HG03469 (cell line): ENCODE data around the gene CDC42BPA.

Experiments used
- ATAC-seq: cut with Tn5 transposase; IDR thresholded peaks from one replicate; pipeline ENCODE4 v1.9.1; 2021; ENCODE audit warnings: mild to moderate bottlenecking, moderate library complexity, moderate number of reproducible peaks; ENCODE audit not compliant: unreplicated experiment

The CDC42BPA gene

DNA sequence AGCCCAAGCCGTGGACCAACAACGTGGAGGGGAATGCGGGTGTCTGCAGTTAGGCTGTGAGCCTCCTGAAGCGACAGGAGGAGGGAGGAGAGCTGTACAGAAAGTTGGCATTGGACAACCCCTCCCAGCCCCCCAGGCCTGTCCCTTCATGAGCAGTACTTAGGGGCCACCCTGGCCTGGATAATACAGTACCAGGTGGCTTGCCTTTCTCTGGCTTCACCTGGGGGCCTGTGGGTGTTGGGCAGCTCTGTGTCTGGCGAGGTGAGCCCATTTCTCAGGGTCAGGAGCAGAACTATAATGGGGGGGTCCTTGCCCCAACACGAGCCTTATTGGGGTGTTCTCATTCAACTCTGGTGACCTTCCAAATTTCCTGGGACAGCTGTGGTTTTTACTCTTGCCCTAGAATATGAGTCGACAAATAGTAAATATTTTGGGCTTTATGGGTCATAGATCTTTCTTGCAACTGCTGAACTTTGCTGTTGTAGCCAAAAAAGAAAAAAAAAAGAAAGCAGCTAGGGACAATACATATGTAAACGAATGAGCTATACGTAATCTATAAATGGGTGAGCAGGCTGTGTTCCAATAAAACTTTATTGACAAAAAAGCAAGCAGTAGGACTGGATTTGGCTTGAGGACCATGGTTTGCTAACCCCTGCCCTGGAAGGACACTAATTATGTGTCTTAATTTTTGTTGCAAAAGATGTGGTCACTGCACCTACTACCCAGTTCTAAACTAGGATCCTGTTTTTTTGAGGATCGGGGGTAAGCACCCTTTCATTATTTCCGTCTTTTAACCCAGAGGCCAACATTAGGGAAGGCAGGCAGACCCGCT lies 366.8 kb downstream of the CDC42BPA start:
- ATAC-seq: no peak

DNA sequence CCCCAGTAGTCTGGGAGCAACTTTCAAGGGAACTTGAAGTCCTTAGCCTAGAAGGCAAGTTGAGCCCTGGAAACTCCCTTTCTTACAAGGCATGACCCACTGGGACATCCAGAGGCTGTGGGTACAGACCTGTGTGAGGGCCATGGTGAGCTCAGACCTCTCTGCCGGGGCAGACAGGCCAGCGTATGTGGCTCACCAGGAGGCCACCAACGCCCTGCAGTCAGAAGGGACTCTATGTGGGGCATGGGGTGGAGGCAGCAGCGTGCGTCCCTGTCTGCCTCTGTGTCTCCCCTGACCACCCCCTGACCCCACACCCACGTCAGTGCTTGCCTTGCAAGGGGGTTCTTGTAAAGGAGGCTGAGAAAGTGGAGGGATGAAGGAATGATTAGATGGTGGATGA lies 367.4 kb downstream of the CDC42BPA start:
- no peak for ATAC-seq

DNA sequence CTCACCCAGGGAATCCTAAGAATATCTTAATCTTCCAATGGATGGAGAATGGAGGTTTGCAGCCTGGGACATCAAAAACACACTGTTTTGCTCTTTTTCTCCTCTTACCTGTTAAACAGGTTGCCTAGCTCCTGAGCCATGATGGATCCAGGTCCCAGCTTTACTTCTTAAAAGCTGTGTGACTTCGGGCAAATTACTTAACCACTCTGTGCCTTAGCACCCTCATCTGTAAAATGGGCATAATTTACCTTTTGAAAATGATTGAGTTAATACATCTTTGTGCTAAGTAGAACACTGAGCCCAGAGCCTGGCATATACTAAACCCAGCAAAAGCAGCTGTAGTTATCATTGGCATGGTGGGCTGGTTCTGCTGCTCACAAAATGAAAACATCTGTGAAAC lies 368.0 kb downstream of the CDC42BPA start:
- ATAC-seq: no peak

DNA sequence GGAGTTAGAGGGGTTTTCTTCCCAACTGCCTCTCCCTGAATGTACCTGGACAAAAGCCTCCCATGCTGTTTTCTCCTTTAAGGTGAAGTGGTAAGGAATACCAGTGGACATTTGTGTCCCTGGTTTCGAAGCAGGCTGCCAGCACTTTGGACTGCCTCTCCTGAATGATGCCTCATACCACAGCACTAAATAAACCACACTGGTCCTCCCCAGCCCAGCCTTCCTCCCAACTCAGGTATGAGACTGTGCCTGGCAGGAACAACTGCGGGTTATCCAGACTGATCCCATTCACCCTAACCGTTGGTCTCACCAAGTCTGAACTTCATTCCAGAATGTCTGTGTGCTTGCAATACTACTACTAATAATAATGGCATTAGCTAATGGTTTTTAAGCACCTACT lies 368.9 kb downstream of the CDC42BPA start:
- no peak for ATAC-seq

DNA sequence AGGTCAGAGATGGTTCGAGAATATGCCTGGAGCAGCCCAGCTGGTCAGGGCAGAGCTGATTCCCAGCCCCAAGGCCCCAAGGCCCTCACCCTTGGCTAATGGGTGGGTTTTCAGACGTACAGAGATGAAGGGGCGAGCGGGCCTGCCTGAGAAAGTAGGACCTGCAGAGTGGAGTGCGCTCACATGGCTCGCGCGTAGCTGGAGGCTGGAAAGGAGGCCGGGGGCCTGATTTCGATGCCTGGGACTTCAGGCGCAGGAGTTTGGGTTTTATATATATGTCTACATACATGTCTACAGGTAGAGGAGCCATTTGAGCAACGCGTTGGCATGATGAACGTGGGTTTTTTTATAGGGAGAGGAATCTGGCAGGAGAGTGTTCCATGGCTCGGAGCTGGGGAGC lies 369.3 kb downstream of the CDC42BPA start:
- no peak for ATAC-seq

DNA sequence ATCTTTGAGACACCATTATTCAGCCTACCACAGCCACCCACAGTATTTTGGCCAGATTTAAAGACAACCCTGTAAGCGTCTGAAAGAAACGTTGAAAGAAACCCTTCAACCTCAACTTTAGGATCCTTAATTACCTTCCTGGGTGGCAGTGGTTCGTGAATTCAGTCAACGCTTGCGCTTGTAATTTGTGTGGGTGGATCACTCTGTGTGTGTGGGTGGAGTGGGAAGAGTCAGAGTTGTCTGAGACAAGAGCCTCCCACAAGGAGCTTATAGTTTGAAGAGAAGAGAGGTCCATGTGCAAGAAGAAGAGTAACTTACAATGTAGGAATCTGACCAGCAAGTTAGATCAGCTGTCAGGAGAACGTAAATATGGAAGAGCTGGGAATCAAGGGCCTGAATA lies 369.8 kb downstream of the CDC42BPA start:
- ATAC-seq: no peak

DNA sequence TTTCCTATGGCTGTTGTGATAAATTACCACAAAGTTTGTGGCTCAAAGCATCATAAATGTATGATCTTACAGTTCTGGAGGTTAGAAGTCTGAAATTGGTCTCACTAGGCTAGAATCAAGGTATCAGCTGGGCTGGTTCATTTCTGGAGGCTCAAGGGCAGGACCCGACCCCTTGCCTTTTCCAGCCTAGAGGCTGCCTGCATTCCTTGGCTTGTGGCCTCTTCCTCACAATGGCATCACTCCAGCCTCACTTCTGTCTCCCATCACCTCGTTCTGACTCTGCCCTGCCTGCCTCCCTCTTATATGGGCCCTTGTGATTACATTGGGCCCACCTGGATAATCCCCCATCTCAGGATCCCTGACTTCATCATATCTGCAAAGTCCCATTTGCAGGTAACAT lies 370.2 kb downstream of the CDC42BPA start:
- ATAC-seq: no peak

DNA sequence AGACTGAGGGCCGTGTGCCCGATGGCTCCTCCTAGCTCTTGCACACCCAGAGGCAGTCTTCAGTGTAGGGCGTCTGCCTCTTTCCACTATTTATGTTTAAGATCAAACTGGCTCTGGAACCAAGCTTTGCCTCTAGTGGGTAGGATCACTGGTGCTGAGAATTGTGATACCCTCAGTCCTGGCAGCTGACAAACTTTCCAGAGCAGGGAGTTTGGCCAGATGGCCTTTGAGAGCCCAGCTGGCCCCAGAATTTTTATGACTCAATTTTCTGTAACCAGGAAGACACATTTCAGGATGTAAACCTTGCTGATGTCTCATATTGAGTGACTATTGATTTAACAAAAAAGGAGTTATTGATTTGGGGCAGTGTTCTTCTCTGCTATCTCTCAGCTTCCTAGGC lies 371.5 kb downstream of the CDC42BPA start:
- ATAC-seq: no peak

DNA sequence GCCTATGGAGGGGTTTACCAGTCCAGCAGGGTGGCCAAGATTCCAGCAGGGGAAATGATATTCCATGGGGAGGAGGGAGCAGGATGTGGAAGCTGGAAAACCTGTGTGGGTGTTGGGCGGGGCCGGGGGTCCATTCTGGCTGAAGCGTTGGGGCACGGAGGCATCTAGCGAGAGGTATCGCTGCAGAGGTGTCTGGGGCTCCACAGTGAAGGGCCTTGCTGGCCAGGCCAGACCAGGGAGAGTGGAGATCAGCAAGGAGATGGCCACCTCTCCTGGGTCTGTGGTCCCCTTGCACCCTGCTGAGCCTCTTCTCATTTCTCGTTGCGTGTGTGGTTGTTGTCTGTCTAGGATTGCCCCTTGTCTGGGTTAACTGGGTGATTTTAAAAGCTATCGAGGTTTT lies 372.0 kb downstream of the CDC42BPA start:
- no peak for ATAC-seq

DNA sequence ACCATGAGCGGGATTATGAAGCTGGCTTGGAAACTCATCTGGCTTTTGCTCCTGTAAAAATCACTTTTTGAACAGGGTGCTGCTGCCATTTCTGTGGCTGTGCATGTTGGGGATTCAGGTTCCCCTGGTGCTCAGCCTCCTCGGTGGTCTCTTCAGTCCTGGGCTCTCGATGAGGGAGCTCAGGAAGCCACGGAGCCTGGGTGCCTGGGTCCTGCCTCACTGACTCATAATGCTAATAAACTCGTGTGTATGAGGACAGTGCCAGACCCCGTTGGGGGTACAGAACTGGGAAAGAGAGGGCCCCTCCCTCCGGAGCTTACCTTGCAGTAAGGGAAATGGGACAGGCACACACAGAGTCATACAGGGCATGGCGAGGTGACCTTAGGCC lies 372.4 kb downstream of the CDC42BPA start:
- ATAC-seq: no peak

DNA sequence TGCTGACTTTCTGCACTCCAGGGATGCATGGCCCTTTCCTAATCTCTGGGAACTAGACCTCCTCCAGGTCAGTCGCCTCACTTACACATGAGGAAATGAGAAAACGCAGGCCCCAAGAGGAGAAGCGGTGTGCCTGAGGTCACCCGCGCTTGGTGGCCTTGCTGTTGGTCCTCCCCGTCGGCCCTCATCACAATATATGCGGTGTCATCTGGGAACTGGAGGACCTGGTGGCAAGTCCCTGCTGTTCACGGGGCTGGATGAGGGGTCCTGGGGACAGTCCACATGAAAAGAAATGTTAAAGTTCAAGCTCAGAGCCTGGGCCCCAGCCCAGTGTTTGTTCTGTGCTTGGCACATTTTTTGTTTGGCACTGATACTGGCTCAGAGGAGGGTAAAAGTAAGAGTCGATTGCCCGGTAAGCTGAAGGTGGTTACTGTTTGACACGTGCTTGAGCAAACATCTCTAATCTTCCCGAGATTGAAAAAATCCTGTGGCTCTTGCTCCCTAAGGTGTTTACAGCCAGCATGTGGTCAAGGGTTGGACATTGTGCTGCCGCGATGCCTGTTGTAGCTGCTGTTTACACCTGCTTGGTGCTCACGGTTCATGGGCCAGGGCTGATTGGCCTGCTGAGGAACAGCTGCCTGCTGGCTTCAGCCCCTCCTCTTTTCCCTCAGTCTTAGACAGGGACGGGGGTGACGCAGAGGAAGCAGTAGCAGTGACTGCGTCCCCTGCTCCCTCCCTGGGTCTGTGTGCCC lies 373.0 kb downstream of the CDC42BPA start:
- no peak for ATAC-seq

DNA sequence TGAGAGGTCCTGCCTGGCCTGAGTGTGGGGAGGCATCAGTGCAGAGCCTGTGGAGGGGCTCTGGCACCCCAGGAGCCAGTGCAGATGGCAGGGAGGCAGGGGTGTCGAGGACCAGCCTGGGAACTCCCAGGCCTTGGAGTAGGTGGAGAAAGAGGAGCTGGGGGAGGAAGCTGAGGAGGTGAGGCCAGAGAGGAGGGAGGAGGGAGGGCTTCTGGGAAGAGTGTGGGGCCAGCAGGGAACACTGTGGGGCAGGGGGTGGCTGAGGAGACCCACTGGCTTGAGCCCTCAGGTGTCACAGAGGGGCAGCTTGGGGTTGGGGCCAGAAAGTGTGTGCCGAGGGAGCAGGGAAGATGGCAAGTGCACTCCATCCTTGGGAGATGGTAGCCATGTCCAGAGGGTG lies 374.4 kb downstream of the CDC42BPA start:
- ATAC-seq: no peak

DNA sequence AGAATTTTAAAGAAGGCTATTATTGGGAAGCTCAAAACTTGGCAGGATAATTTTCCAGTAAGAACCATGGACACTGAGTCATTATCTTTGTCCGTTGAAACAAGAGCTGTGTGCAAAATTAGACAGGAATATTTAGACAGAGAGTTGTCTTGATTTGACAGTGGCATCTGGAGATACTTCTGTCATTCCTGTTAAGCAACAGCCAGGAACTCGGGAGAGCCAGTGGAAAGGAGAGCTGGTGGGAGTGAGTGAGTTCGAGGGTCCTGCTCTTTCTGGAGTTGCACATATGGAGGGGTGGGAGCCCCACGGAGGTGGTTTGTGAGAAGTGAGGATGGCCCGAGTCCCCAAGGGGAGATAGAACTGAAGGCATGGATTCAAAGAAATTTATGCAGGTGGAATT lies 375.1 kb downstream of the CDC42BPA start:
- no peak for ATAC-seq

DNA sequence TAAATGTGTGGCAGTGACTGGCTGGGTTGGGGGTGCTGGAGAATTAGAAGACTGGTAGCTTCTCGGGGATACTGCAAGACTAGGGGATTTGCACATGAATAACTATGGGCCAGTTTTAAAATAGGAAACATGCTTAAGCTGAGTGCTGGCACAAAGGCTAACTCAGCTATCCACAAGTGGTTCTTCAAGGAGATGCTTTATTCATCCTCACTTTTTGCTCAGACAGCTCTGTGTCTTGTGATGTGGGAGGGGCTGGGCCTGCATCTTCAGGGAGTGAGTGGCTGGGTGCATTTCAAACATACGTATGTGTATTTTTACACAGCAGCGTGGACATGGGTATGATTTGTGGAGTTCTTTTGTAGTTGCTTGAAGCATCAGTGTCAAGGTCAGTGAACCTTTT lies 375.9 kb downstream of the CDC42BPA start:
- ATAC-seq: no peak

DNA sequence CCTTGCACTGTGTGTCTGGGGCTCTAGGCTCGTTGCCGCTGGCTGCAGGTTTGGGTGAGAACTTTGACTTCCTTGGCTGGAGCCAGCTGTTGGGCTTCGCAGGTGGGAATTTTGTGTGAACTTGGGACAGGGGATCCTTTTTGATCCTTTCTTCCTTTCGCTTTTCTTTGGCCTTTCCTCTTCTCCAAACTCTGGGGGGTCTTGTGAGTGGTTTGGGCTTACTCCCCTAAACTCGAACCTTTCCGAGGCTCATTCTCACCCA lies 377.6 kb downstream of the CDC42BPA start:
- ATAC-seq: no peak

DNA sequence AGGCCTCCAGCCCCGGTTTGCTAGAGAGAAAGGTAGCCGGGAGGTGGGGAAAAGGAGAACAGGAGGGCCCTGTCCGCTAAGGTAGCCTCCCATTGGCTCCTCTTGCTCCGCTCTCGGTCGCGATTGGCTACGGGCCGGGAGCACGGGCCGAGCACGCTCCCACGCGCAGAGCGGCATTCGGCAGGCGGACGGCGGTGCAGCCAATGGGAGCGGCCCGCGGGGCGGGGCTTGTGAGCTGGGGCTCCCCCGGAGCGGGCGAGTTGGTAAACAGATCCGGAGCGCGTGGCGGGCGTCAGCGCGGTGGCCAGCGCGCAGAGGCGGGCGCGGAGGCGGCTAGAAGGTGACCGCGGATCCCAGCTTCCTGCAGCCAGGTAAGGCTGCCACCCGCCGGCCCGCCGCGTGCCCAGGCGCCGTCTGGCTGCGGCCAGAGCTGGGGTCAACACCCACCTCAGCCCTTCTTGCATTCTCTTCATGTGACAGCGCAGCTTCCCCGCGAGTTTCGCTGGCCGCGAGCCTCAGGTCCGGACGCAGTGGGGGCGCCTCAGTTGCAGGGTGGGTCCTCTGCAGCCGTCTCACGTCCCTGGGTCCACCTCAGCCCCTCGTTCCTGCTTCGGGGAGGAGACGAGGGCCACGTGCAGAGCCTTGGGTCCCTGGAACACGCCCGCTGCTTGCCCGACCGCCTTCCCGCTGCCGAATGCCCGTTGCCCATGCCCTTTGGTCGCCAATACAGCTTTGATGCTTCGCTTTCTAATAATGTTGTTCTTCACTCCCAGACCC lies 378.1 kb downstream of the CDC42BPA start, which contains the start of gene COQ8A:
Gene COQ8A (plus strand): TSS at position 266 of the 777 bp plus-strand sequence. CDS start 21,092 bp downstream, outside the sequence.
- ATAC-seq: peak; percentile 97
